Activated CD4-positive, alpha-beta memory T cell treated with anti-CD3 and anti-CD28 coated beads, Interleukin-2, amount 10 ng/mL, durations not matched to agents 7 days and 5 days (primary cell): ENCODE data around the gene TNC. TPM values are rescaled to one million over a fixed set of nuclear protein-coding genes. Genes with fewer than 3 reads are reported as not detected.

Experiments
- CTCF ChIA-PET: fragments of 350-600 bp; sonication (Branson Sonifier 250); formaldehyde crosslinking; loops from one replicate; lab custom pipeline; 2021; ENCODE audit warnings: antibody characterized with exemption, inconsistent platforms; lab: Charles Lee
- POLR2A ChIA-PET: fragments of 350-600 bp; sonication (Branson Sonifier 250); formaldehyde crosslinking; loops from one replicate; lab custom pipeline; 2021; ENCODE audit warnings: antibody characterized with exemption; lab: Charles Lee
- DNase-seq: peaks from one replicate; pipeline ENCODE4 v3.0.0-alpha.2; 2020
- H3K27ac Mint-ChIP-seq: one replicate; pipeline ENCODE4 v1.8.0; 2021; ENCODE audit warnings: mild to moderate bottlenecking, mixed read lengths
- H3K27me3 Mint-ChIP-seq: one replicate; pipeline ENCODE4 v1.8.0; 2021; ENCODE audit warnings: mixed read lengths
- H3K36me3 Mint-ChIP-seq: one replicate; pipeline ENCODE4 v1.8.0; 2021; ENCODE audit warnings: low read depth, mixed read lengths
- H3K4me1 Mint-ChIP-seq: one replicate; pipeline ENCODE4 v1.8.0; 2021; ENCODE audit warnings: mixed read lengths
- H3K4me3 Mint-ChIP-seq: one replicate; pipeline ENCODE4 v1.8.0; 2021; ENCODE audit warnings: mild to moderate bottlenecking, mixed read lengths
- H3K9me3 Mint-ChIP-seq: one replicate; pipeline ENCODE4 v1.8.0; 2021; ENCODE audit warnings: mixed read lengths
- total RNA-seq, 2 experiments: library from RNA; stranded (reverse); gene quantifications; one replicate each; pipeline ENCODE4 v1.2.3, GENCODE V29; 2021

TNC gene
- total RNA-seq, 2 experiments from 2014 or later = 0.03 TPM; not detected in 1

- POLR2A ChIA-PET = interaction anchor here (0.7 to 8.5 kb wide), 5 partner anchors 17 to 312 kb away, joined by 4 to 69 read pairs (median 6); partner anchors contain the start of gene TNFSF8
- H3K4me1 Mint-ChIP-seq = peaks cover 48% of the 10 kb centered on the region
- H3K4me3 Mint-ChIP-seq = no peak overlapping the region
- peaks cover 6% of the 10 kb centered on the region for H3K27me3 Mint-ChIP-seq
- peaks cover 9% of the 10 kb centered on the region for H3K36me3 Mint-ChIP-seq
- peak overlapping the region; percentile 18 for H3K27ac Mint-ChIP-seq
- CTCF ChIA-PET = interaction anchor here (0.9 to 13.7 kb wide), 4 partner anchors 8 to 327 kb away, joined by 3 to 173 read pairs (median 9); partner anchors contain the start of gene TEX48
- H3K9me3 Mint-ChIP-seq = no peaks in the 10 kb centered on the region
- DNase-seq = peak; percentile 50
These were observed 111.3 kb downstream of the TNC start for GRCh38 chr9:115006660-115007059.

GRCh38 chr9:115005322-115005721 lies 112.6 kb downstream of the TNC start:
- no peak overlapping the region for H3K4me3 Mint-ChIP-seq
- CTCF ChIA-PET = interaction anchor here (2.5 to 13.7 kb wide), 2 partner anchors 10 to 326 kb away, joined by 14 to 173 read pairs; partner anchors contain the start of gene TEX48

GRCh38 chr9:115004545-115004944 lies 113.4 kb downstream of the TNC start:
- H3K27ac Mint-ChIP-seq = no peak overlapping the region

More at GRCh38 chr9:115005322-115005721, 112.6 kb downstream of the TNC start:
- Mint-ChIP-seq H3K36me3 (peaks cover 10% of the 10 kb centered on the region), H3K27me3 (peaks cover 4% of the 10 kb centered on the region), H3K9me3 (no peaks in the 10 kb centered on the region), H3K27ac (no peak overlapping the region), H3K4me1 (peaks cover 51% of the 10 kb centered on the region)
- POLR2A ChIA-PET = interaction anchor here (1.1 to 8.5 kb wide), 4 partner anchors 15 to 320 kb away, joined by 3 to 69 read pairs (median 5); partner anchors contain the start of gene TNFSF8
- DNase-seq = no peak

DNA sequence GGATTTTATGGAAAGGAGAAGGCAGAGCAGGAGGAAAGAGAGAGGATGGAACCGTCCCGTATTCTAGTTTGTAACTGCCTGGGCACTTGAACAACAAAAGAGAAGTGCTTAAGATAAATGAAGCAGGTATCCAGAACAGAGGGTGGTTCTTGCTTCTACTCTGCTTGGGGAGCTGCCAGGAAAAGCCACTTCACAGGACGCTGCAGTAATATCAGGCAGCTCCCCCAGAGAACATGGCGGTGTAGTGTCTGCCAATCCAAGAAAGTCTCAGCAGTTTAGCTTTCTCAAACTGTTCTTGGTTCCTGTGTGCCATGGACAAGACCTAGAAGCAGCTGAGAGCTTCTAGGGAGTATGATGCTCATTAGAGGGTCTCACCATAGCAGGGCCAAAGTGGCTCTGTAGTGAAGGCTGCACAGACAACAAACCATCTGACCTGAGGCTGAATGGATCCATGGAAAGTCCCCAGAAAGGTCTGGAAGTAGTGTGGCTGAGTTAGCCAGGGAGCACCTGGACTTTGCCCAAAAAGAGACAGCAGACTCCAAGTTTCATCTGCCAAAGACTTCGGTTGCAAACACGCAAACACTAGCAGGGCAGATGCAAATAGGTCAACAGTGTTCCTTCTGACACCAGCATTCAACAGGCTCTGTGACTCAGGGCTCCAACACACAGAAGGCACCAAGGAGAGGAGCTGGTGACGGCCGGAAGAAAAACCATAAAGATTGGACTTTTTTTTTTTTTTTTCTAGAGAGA lies 115.4 kb downstream of the TNC start:
- Mint-ChIP-seq H3K4me1 (peaks cover 46% of the 10 kb centered on the region), H3K27ac (no peak overlapping the region), H3K9me3 (no peaks in the 10 kb centered on the region), H3K4me3 (no peak overlapping the region), H3K27me3 (peaks cover 3% of the 10 kb centered on the region), H3K36me3 (peaks cover 10% of the 10 kb centered on the region)
- POLR2A ChIA-PET = interaction anchor here (1.0 to 1.4 kb wide), 2 partner anchors 13 to 74 kb away, joined by 3 read pairs; no protein-coding TSS in a partner anchor
- no peak for DNase-seq
- CTCF ChIA-PET = no interaction called here

More at GRCh38 chr9:115004545-115004944, 113.4 kb downstream of the TNC start:
- Mint-ChIP-seq H3K4me1 (peaks cover 56% of the 10 kb centered on the region), H3K36me3 (peaks cover 10% of the 10 kb centered on the region), H3K4me3 (no peak overlapping the region), H3K27me3 (peaks cover 3% of the 10 kb centered on the region), H3K9me3 (no peaks in the 10 kb centered on the region)
- POLR2A ChIA-PET = interaction anchor here (1.1 to 8.5 kb wide), 3 partner anchors 76 to 313 kb away, joined by 3 to 69 read pairs (median 3); partner anchors contain the start of gene TNFSF8
- DNase-seq = no peak
- CTCF ChIA-PET = interaction anchor here (0.6 to 2.5 kb wide), 3 partner anchors 8 to 1261 kb away, joined by 3 to 14 read pairs (median 3); no protein-coding TSS in a partner anchor

GRCh38 chr9:115000217-115000639 lies 117.7 kb downstream of the TNC start:
- ChIA-PET POLR2A (interaction anchor here (0.8 to 1.2 kb wide), 2 partner anchors 70 to 71 kb away, joined by 3 read pairs; partner anchors contain the start of gene TNFSF8), CTCF (no interaction called here)
- Mint-ChIP-seq H3K27me3 (peaks cover 3% of the 10 kb centered on the region), H3K9me3 (no peaks in the 10 kb centered on the region), H3K4me3 (no peak overlapping the region), H3K4me1 (peaks cover 34% of the 10 kb centered on the region), H3K36me3 (peaks cover 9% of the 10 kb centered on the region), H3K27ac (no peak overlapping the region)
- no peak for DNase-seq

DNA sequence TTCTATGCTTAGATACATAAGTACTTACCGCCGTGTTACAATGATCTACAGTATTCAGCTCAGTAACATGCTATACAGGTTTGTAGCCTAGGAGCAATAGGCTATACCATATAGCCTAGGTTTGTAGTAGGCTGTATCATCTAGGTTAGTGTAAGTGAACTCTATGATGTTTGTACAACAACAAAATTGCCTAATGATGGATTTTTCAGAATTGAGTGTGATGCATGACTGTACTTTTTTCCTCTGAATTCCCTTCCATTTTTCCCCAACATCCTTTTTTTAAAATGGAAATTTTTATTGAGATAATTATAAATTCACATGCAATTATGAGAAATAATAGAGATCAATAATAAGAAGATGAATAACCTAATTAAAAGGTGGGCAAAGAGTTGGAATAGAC lies 119.6 kb downstream of the TNC start:
- DNase-seq = no peak
- Mint-ChIP-seq H3K36me3 (peaks cover 7% of the 10 kb centered on the region), H3K9me3 (no peaks in the 10 kb centered on the region), H3K27ac (no peak overlapping the region), H3K4me1 (peaks cover 26% of the 10 kb centered on the region), H3K4me3 (no peak overlapping the region), H3K27me3 (peaks cover 3% of the 10 kb centered on the region)
- POLR2A ChIA-PET = interaction anchor here (1.1 kb wide), 1 partner anchor 68 kb away, joined by 3 read pairs; the partner anchor contains the start of gene TNFSF8
- CTCF ChIA-PET = no interaction called here

DNA sequence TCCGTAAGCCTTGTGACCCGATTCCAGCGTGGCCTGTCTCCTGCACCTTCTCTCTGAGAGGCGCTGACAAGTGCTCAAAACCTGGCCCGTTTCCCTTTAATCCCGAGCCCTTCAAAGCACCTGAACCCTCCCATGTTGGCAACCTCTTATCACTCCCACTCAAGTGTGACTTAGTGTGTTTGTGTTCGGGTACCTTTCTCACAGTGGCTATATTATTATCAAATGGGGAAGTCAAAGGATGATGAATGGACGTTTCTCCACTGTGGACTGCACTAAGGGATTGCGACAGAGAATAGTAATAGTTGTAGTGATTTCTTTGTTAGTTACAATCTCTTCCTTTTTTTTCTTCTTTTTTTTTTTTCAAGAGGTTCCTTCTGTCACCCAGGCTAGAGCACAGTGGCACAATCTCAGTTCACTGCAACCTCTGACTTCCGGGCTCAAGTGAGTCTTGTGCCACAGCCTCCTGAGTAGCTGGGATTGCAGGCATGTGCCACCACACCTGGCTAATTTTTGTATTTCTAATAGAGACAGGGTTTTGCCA lies 122.2 kb downstream of the TNC start:
- no peaks in the 10 kb centered on the region for H3K9me3 Mint-ChIP-seq
- no peak overlapping the region for H3K27ac Mint-ChIP-seq
- H3K4me3 Mint-ChIP-seq = no peak overlapping the region
- peaks cover 32% of the 10 kb centered on the region for H3K4me1 Mint-ChIP-seq
- H3K27me3 Mint-ChIP-seq = peaks cover 3% of the 10 kb centered on the region
- ChIA-PET POLR2A (interaction anchor here (0.5 kb wide), 1 partner anchor 427 kb away, joined by 4 read pairs; no protein-coding TSS in a partner anchor), CTCF (interaction anchor here (1.7 kb wide), 1 partner anchor 88 kb away, joined by 5 read pairs; no protein-coding TSS in a partner anchor)
- DNase-seq = no peak
- peaks cover 11% of the 10 kb centered on the region for H3K36me3 Mint-ChIP-seq

DNA sequence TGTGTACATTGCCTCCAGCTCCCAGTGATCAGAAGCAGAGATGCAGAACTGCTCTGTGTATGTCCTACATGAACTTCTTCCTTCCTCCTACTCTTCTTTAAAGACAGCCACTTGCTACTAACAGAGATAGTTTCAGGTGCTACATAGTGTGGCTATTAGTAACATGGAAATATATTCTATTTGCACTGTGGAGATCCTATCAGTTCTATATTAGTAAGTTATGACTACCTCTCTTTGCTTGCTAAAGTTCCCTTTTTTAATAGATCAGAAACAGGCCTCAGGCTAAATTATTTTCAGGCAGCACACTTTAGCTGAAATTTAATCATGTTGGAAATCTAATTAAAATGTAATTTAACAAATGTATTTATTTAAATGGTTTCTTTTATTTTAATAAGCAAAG lies 123.2 kb downstream of the TNC start:
- H3K27ac Mint-ChIP-seq = no peak overlapping the region
- no peak for DNase-seq
- ChIA-PET CTCF (interaction anchor here (1.0 kb wide), 1 partner anchor 314 kb away, joined by 3 read pairs; no protein-coding TSS in a partner anchor), POLR2A (no interaction called here)
- H3K4me3 Mint-ChIP-seq = no peak overlapping the region
- peaks cover 3% of the 10 kb centered on the region for H3K27me3 Mint-ChIP-seq
- H3K4me1 Mint-ChIP-seq = peaks cover 32% of the 10 kb centered on the region
- H3K9me3 Mint-ChIP-seq = no peaks in the 10 kb centered on the region
- peaks cover 11% of the 10 kb centered on the region for H3K36me3 Mint-ChIP-seq

DNA sequence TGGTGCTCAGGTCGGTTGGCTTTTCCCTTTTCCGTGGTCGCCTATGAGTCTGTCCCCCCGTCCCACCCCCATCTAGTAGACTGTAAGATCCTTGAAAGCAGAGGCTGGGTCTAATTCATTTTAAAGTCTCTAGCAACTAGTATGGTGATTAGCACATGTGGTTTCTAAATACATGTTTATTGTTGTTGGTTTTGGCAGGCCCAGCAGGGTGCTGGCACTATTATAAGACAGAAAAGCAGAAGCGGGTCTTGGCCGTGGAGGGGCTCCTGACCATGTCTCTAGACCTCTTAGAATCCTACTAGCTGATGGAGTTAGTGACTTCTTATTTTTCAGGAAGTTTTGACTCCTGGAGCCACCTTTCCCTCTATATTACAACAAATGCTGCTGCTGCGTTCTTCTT lies 126.1 kb downstream of the TNC start:
- Mint-ChIP-seq H3K4me1 (peaks cover 41% of the 10 kb centered on the region), H3K9me3 (no peaks in the 10 kb centered on the region), H3K27ac (no peak overlapping the region), H3K27me3 (no peaks in the 10 kb centered on the region), H3K36me3 (peaks cover 11% of the 10 kb centered on the region), H3K4me3 (no peak overlapping the region)
- no peak for DNase-seq
- ChIA-PET CTCF (interaction anchor here (0.6 kb wide), 1 partner anchor 329 kb away, joined by 3 read pairs; no protein-coding TSS in a partner anchor), POLR2A (interaction anchor here (2.8 kb wide), 1 partner anchor 62 kb away, joined by 24 read pairs; the partner anchor contains the start of gene TNFSF8)

- Mint-ChIP-seq H3K4me1 (peaks cover 39% of the 10 kb centered on the region), H3K27me3 (no peaks in the 10 kb centered on the region), H3K4me3 (no peak overlapping the region), H3K9me3 (no peaks in the 10 kb centered on the region), H3K27ac (no peak overlapping the region), H3K36me3 (peaks cover 11% of the 10 kb centered on the region)
- ChIA-PET POLR2A (interaction anchor here (2.8 kb wide), 1 partner anchor 61 kb away, joined by 24 read pairs; the partner anchor contains the start of gene TNFSF8), CTCF (interaction anchor here (2.1 kb wide), 1 partner anchor 309 kb away, joined by 7 read pairs; the partner anchor contains the start of gene TEX48)
- DNase-seq = no peak
These were observed 127.1 kb downstream of the TNC start for GRCh38 chr9:114990901-114991300.

DNA sequence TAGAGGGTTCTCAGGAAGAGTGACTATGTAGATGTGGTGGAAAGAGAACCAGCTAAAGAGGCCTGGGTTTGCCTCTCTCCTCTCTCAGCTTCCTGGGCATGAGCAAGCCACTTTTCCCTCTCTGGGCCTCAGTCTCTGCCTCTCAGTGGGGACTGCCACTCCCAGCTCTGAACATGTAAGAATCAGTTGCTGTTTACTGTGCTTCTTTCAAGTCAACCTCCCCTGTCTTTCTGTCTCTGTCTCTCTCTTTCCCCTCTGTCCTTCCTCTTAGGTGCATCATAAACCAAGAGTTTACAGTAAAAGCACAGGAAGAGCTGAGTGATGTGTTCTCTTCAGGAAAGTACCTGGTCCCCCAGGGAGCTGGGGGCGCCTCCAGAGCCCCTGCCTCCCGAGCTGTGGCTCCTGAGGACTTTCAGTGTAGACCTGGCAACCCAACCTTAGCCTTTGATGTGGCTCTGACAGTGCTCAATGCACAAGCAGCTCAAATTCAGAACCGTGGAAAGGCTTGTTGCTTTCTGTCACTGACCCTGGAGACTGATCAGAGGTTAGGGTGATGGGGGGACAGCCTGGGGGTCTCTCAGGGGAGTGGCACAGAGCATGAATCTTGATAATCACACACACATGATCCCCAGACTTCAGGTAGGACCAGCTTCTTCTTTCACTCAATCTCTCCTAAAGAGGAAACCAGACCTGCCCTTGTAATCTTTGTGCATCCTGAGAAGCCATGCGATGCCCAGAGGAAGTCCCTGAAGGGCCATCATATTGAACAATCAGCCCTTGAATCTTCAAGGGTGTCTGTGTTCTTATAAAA lies 128.2 kb downstream of the TNC start:
- Mint-ChIP-seq H3K27me3 (no peaks in the 10 kb centered on the region), H3K4me3 (no peak overlapping the region), H3K9me3 (no peaks in the 10 kb centered on the region), H3K27ac (peak overlapping the region; percentile 63), H3K36me3 (peaks cover 11% of the 10 kb centered on the region), H3K4me1 (peaks cover 34% of the 10 kb centered on the region)
- CTCF ChIA-PET = interaction anchor here (1.0 to 2.1 kb wide), 5 partner anchors 25 to 336 kb away, joined by 3 to 7 read pairs (median 5); partner anchors contain the start of gene TEX48
- DNase-seq = peak; percentile 42
- POLR2A ChIA-PET = interaction anchor here (0.7 to 2.8 kb wide), 10 partner anchors 10 to 83 kb away, joined by 3 to 24 read pairs (median 4); partner anchors contain the start of gene TNFSF8
